Ovary (tissue), 3 donors: ENCODE results near the gene COIL.

Source experiments
- CTCF ChIP-seq, 3 donors: fragments of 450-650 bp in 2 of 3; fragments of 200-600 bp in 1 of 3; IDR thresholded peaks; one replicate each; pipeline versions ENCODE4 v1.5.1 to v1.8.0; 2016 to 2022; ENCODE audit warnings: antibody characterized with exemption in 3 of 3, mild to moderate bottlenecking in 1 of 3
- POLR2A ChIP-seq: fragments of 450-650 bp; IDR thresholded peaks from one replicate; pipeline ENCODE4 v1.6.1; 2017; ENCODE audit warnings: antibody characterized with exemption, mild to moderate bottlenecking, moderate library complexity
- donor health status: DM: no; HTN: no; CAD: no.

GRCh38 chr17:56982312-56982711, 21.5 kb upstream of the COIL start:
- TF ChIP-seq CTCF (IDR thresholded peaks at IDR 0.05), result no peak
- TF ChIP-seq POLR2A, result no peak
